B cell (primary cell): ENCODE data around the gene ZC3H12C.
"Not testable (repeated sequence)": the region's sequence is repeated elsewhere in the genome, so short reads cannot be mapped to it uniquely, and the experiment has no call there.

ENCODE experiments used
- CTCF ChIP-seq: fragments of 200-600 bp; IDR thresholded peaks from one replicate; pipeline ENCODE4 v1.8.0; 2022; ENCODE audit warnings: antibody characterized with exemption, mild to moderate bottlenecking
- EZH2 ChIP-seq: IDR thresholded peaks from 2 replicates; pipeline ENCODE4 v1.6.1; 2012; ENCODE audit warnings: borderline replicate concordance, low read depth, mild to moderate bottlenecking, moderate library complexity, low read length; ENCODE audit not compliant: insufficient read depth, poor library complexity, severe bottlenecking

- TF ChIP-seq CTCF, EZH2: not testable (repeated sequence)
These were observed 115.6 kb downstream of the ZC3H12C start for GRCh38 chr11:110208678-110209312.
